Erythroblast (primary cell): ENCODE results near the gene TMC1.

Source experiments
- GATA1 ChIP-seq: IDR thresholded peaks from 2 replicates; pipeline ENCODE4 v1.6.1; 2011; ENCODE audit warnings: low read depth, mild to moderate bottlenecking, control low read depth, low read length, moderate library complexity
- POLR2A ChIP-seq: IDR thresholded peaks from 2 replicates; pipeline ENCODE4 v1.6.1; 2011; ENCODE audit warnings: mild to moderate bottlenecking, low read length

DNA sequence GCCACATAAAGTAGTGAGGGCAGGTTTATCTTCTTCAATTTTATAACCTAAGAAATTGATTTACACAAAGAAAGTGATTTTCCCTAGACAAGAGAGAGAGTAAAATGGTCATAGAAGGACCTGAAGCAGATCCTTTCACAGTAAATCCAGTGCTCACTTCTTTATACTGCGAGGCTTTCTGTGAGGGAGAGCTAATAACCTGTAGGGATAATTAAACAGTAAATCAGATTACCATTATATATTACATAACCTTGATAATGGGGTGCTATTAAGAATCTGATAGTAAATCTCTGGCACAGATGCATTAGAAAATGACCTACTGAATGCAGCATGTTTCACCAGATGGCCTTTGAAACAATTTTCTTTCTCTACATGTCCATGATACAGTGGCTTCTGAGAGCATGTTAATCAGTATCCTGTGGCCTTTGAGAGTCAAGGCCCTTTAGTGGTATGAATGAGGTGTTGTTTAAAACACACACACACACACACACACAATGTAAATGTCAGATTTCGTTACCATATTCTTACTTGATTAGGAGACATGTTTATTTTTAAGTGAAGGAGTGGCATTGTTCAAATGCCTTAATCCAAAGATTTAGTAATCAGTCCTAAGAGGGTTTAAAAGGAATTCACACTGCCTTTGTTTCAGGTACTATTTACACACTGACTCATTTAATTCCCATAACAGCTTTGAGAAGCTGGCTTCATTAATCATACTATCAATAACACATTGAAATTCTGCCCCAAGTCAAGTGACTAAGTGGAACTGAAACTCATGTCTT lies 306.7 kb downstream of the TMC1 start:
- TF ChIP-seq POLR2A (no peak), GATA1 (no peak)
